ENCODE data around the gene KLHDC1.

DNA sequence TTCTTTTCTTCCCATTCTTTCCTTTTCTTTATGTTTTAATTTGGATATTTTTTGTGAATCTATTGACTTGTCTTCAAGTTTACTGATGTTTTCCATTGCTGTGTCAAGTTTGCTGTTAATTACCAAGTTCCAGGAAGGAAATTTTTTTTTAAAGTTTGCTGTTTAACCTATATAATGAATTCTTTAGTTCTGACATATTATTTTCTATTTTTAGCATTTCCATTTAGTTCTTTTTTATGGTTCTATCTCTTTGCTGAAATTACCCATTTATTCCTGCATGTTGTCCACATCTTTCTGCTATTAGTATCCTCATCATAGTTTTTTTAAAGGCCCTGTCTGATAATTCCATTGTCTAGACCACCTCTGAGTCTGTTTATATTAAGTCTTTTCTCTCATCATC lies 27.8 kb downstream of the KLHDC1 start:
- TF ChIP-seq EZH2 (IDR thresholded peaks at IDR 0.05) (no peak), POLR2AphosphoS5 (IDR thresholded peaks at IDR 0.05; ENCODE audit: borderline replicate concordance, low read depth, low read length) (no peak)

All from SK-N-MC (cell line).